ENCODE data around the gene SLC44A5.

GRCh38 chr1:75208862-75209261 is 402.1 kb downstream of the SLC44A5 start:
- TF ChIP-seq CTCF (IDR thresholded peaks at IDR 0.05) (no peak), POLR2A (IDR thresholded peaks at IDR 0.05) (no peak)
